ENCODE results near the gene KCNH2.

Gene KCNH2

GRCh38 chr7:150944066-150945042 is 33.8 kb downstream of the KCNH2 start:
- no peak for DNase-seq (ENCODE audit: low read depth)
- no peak overlapping the region for H3K4me3 ChIP-seq (ENCODE audit: control insufficient read depth, low read depth, low read length)
- no peak for TF ChIP-seq CTCF (conservative IDR thresholded peaks at IDR 0.05; ENCODE audit: control insufficient read depth, insufficient read depth, low read depth, low read length)

GRCh38 chr7:150943453-150943814 is 34.7 kb downstream of the KCNH2 start:
- TF ChIP-seq CTCF (conservative IDR thresholded peaks at IDR 0.05; ENCODE audit: control insufficient read depth, insufficient read depth, low read depth, low read length) = no peak
- H3K4me3 ChIP-seq (ENCODE audit: control insufficient read depth, low read depth, low read length) = no peak overlapping the region
- no peak for DNase-seq (ENCODE audit: low read depth)

GRCh38 chr7:150942591-150943452 is 35.3 kb downstream of the KCNH2 start:
- TF ChIP-seq CTCF (conservative IDR thresholded peaks at IDR 0.05; ENCODE audit: control insufficient read depth, insufficient read depth, low read depth, low read length) = no peak
- DNase-seq (ENCODE audit: low read depth) = no peak
- H3K4me3 ChIP-seq (ENCODE audit: control insufficient read depth, low read depth, low read length) = no peak overlapping the region

- no peak for DNase-seq (ENCODE audit: low read depth)
- H3K4me3 ChIP-seq (ENCODE audit: control insufficient read depth, low read depth, low read length) = no peak overlapping the region
- no peak for TF ChIP-seq CTCF (conservative IDR thresholded peaks at IDR 0.05; ENCODE audit: control insufficient read depth, insufficient read depth, low read depth, low read length)
These were observed 36.0 kb downstream of the KCNH2 start for GRCh38 chr7:150942001-150942590.

- no peak overlapping the region for H3K4me3 ChIP-seq (ENCODE audit: control insufficient read depth, low read depth, low read length)
- no peak for TF ChIP-seq CTCF (conservative IDR thresholded peaks at IDR 0.05; ENCODE audit: control insufficient read depth, insufficient read depth, low read depth, low read length)
- no peak for DNase-seq (ENCODE audit: low read depth)
These were observed 36.6 kb downstream of the KCNH2 start for GRCh38 chr7:150941351-150942000.

All from fibroblast of mammary gland (primary cell).